OCI-LY1 (cell line): ENCODE data around the gene GMPS.

Experiments
- H2AFZ ChIP-seq: fragments of 200-600 bp; sonication (generic), shearing (Covaris generic); 2 replicates; pipeline ENCODE4 v1.6.0; 2014; ENCODE audit warnings: antibody characterized with exemption, mild to moderate bottlenecking, low read length
- H3F3A ChIP-seq: fragments of 200-600 bp; sonication (generic), shearing (Covaris generic); 2 replicates; pipeline ENCODE4 v1.6.0; 2014; ENCODE audit warnings: mild to moderate bottlenecking, antibody characterized with exemption, low read length, moderate library complexity; ENCODE audit not compliant: insufficient read depth
- H3K27ac ChIP-seq: fragments of 200-600 bp; sonication (generic); 2 replicates; pipeline ENCODE4 v1.5.1; 2014; ENCODE audit warnings: low read length, mixed run types, mild to moderate bottlenecking, low read depth; ENCODE audit not compliant: poor library complexity, severe bottlenecking
- H3K27me3 ChIP-seq: fragments of 200-600 bp; sonication (generic); 2 replicates; pipeline ENCODE4 v1.6.0; 2014; ENCODE audit warnings: antibody characterized with exemption, mild to moderate bottlenecking, low read length, moderate library complexity; ENCODE audit not compliant: insufficient read depth
- H3K36me3 ChIP-seq: fragments of 200-600 bp; sonication (generic); 2 replicates; pipeline ENCODE4 v1.6.1; 2014; ENCODE audit warnings: mild to moderate bottlenecking, antibody characterized with exemption, low read length, moderate library complexity, mixed read lengths; ENCODE audit not compliant: insufficient read depth
- H3K4me1 ChIP-seq: fragments of 200-600 bp; sonication (generic); 2 replicates; pipeline ENCODE4 v1.5.1; 2014; ENCODE audit warnings: mild to moderate bottlenecking, low read length, moderate library complexity; ENCODE audit not compliant: insufficient read depth, severe bottlenecking
- H3K4me2 ChIP-seq: fragments of 200-600 bp; sonication (generic), shearing (Covaris generic); 2 replicates; pipeline ENCODE4 v1.6.1; 2014; ENCODE audit warnings: low read length
- H3K4me3 ChIP-seq: fragments of 200-600 bp; sonication (generic); 2 replicates; pipeline ENCODE4 v1.5.1; 2014; ENCODE audit warnings: low read length, low read depth, mild to moderate bottlenecking, mixed read lengths; ENCODE audit not compliant: poor library complexity, severe bottlenecking
- H3K79me2 ChIP-seq: fragments of 200-600 bp; shearing (Covaris generic); 2 replicates; pipeline ENCODE4 v1.6.1; 2016; ENCODE audit warnings: mixed run types, low read length, mixed read lengths; ENCODE audit not compliant: insufficient read depth
- H3K9ac ChIP-seq: fragments of 200-600 bp; sonication (generic), shearing (Covaris generic); 2 replicates; pipeline ENCODE4 v1.6.1; 2014; ENCODE audit warnings: mild to moderate bottlenecking, low read length, mixed read lengths
- H3K9me2 ChIP-seq: fragments of 200-600 bp; sonication (generic), shearing (Covaris generic); 2 replicates; pipeline ENCODE4 v1.6.1; 2014; ENCODE audit warnings: low read depth, mild to moderate bottlenecking, low read length, mixed read lengths
- H3K9me3 ChIP-seq: fragments of 200-600 bp; shearing (Covaris generic); 2 replicates; pipeline ENCODE4 v1.6.1; 2014; ENCODE audit warnings: low read length, mixed read lengths
- H4K20me1 ChIP-seq: fragments of 200-600 bp; sonication (generic), shearing (Covaris generic); 2 replicates; pipeline ENCODE4 v1.6.0; 2016; ENCODE audit warnings: mild to moderate bottlenecking, low read length; ENCODE audit not compliant: insufficient read depth
- CTCF ChIP-seq: fragments of 200-600 bp; sonication (generic), shearing (Covaris generic); IDR thresholded peaks from 2 replicates; pipeline ENCODE4 v1.5.1; 2017; ENCODE audit warnings: mild to moderate bottlenecking, antibody characterized with exemption, low read length, moderate library complexity, mixed read lengths
- EZH2 ChIP-seq: fragments of 200-600 bp; sonication (generic), shearing (Covaris generic); IDR thresholded peaks from 2 replicates; pipeline ENCODE4 v1.8.0; 2017; ENCODE audit warnings: borderline replicate concordance, mixed run types, mild to moderate bottlenecking, antibody characterized with exemption, low read length, moderate library complexity, mixed read lengths

GMPS gene

GRCh38 chr3:155871746-155872158 lies 1.3 kb downstream of the GMPS start:
- no peaks in the 10 kb centered on the region for H3K27me3 ChIP-seq
- peak overlapping the region; percentile 70 for H3K27ac ChIP-seq
- peaks cover 41% of the 10 kb centered on the region for H3K4me1 ChIP-seq
- H3K9me3 ChIP-seq: no peaks in the 10 kb centered on the region
- TF ChIP-seq EZH2: no peak
- no peak for TF ChIP-seq CTCF
- no peaks in the 10 kb centered on the region for H3F3A ChIP-seq
- peak overlapping the region; percentile 99 for H3K9ac ChIP-seq
- no peaks in the 10 kb centered on the region for H3K9me2 ChIP-seq
- peak overlapping the region; percentile 96 for H3K4me3 ChIP-seq
- H3K36me3 ChIP-seq: peaks cover 3% of the 10 kb centered on the region; the same call in 1 of the 2 replicates
- H3K4me2 ChIP-seq: peak overlapping the region; percentile 97
- H3K79me2 ChIP-seq: peaks cover 61% of the 10 kb centered on the region
- H4K20me1 ChIP-seq: no peaks in the 10 kb centered on the region; the same call in 1 of the 2 replicates
- H2AFZ ChIP-seq: no peak overlapping the region

GRCh38 chr3:155872904-155873646 lies 2.6 kb downstream of the GMPS start:
- Histone ChIP-seq H4K20me1 (no peaks in the 10 kb centered on the region; the same call in 1 of the 2 replicates), H3K4me1 (peaks cover 41% of the 10 kb centered on the region), H3F3A (no peaks in the 10 kb centered on the region), H3K79me2 (peaks cover 74% of the 10 kb centered on the region), H3K4me3 (peak overlapping the region; percentile 96), H3K9ac (peak overlapping the region; percentile 99), H3K27me3 (no peaks in the 10 kb centered on the region), H3K36me3 (peaks cover 7% of the 10 kb centered on the region; the same call in 1 of the 2 replicates), H3K9me2 (no peaks in the 10 kb centered on the region), H3K9me3 (no peaks in the 10 kb centered on the region), H3K4me2 (peak overlapping the region; percentile 97), H2AFZ (no peak overlapping the region), H3K27ac (no peak overlapping the region)
- no peak for TF ChIP-seq CTCF
- no peak for TF ChIP-seq EZH2

- Histone ChIP-seq H4K20me1 (no peaks in the 10 kb centered on the region; the same call in none of the 2 replicates), H3K9me3 (no peaks in the 10 kb centered on the region), H2AFZ (no peak overlapping the region), H3F3A (no peaks in the 10 kb centered on the region), H3K4me3 (no peak overlapping the region), H3K9me2 (no peaks in the 10 kb centered on the region), H3K4me2 (no peak overlapping the region; the same call in 1 of the 2 replicates), H3K79me2 (peaks cover 100% of the 10 kb centered on the region), H3K27me3 (no peaks in the 10 kb centered on the region), H3K4me1 (peaks cover 40% of the 10 kb centered on the region), H3K27ac (no peak overlapping the region), H3K9ac (no peak overlapping the region), H3K36me3 (peaks cover 4% of the 10 kb centered on the region; the same call in 1 of the 2 replicates)
- no peak for TF ChIP-seq EZH2
These were observed 5.6 kb downstream of the GMPS start for GRCh38 chr3:155876037-155876436.
